IPS DF 6.9 (cell line): ENCODE results near the gene PLPP3.

Source experiments
- DNase-seq: peaks from one replicate; pipeline ENCODE4 v3.0.0-alpha.2; 2013; ENCODE audit warnings: low read depth, low spot score
- H3K27ac ChIP-seq: one replicate; pipeline ENCODE4 v1.5.1; 2013; ENCODE audit warnings: low read length, control low read depth
- H3K27me3 ChIP-seq: 2 replicates; pipeline ENCODE4 v1.6.1; 2013; ENCODE audit warnings: mild to moderate bottlenecking, low read length; ENCODE audit not compliant: control insufficient read depth, insufficient read depth
- H3K36me3 ChIP-seq: 2 replicates; pipeline ENCODE4 v1.6.1; 2013; ENCODE audit warnings: low read length; ENCODE audit not compliant: control insufficient read depth, insufficient read depth
- H3K4me1 ChIP-seq: 2 replicates; pipeline ENCODE4 v1.6.1; 2013; ENCODE audit warnings: low read length; ENCODE audit not compliant: control insufficient read depth, insufficient read depth
- H3K4me3 ChIP-seq: 2 replicates; pipeline ENCODE4 v1.5.1; 2013; ENCODE audit warnings: mild to moderate bottlenecking, low read length
- H3K9me3 ChIP-seq: 2 replicates; pipeline ENCODE4 v1.6.1; 2013; ENCODE audit warnings: low read length, inconsistent platforms; ENCODE audit not compliant: control insufficient read depth, insufficient read depth
- WGBS: extraction: QIAGEN DNeasy Blood & Tissue Kit; methylation state at CpG from one replicate; pipeline ENCODE4 v1.1.7; 2013; ENCODE audit warnings: mixed read lengths, missing lambda C conversion rate; ENCODE audit not compliant: insufficient read length, insufficient coverage; 5-methylcytosine and 5-hydroxymethylcytosine counted together

Gene PLPP3

DNA sequence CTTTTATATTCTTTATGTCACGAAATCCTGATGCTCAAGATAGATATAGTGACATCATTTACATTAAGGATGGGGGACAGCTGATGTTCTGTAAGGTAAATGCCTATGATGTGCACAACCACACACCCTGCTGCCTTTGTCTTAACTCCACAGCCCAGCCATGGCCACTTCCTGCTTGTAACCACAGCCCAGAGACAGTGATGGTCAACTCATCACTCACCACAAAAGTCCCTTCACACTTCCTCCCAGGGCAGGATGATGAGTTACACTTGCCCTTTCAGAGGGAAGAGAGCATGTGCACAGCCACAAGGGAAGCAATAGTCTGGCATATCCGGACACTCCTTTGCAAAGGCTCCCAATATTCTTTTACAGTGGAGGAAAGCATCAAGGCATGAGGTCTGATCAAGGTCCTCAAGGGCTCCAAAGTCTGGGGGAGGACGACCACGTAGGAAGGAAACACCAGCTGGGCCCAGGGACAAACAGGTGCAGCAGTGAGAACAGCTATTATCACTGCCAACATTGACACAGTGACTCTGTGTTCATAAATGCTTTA is 53.8 kb downstream of the PLPP3 start:
- Histone ChIP-seq H3K4me1 (peaks cover 7% of the 10 kb centered on the region; the same call in 1 of the 2 replicates), H3K27ac (no peak overlapping the region), H3K9me3 (no peaks in the 10 kb centered on the region), H3K27me3 (no peaks in the 10 kb centered on the region), H3K4me3 (no peak overlapping the region), H3K36me3 (peaks cover 12% of the 10 kb centered on the region; the same call in 1 of the 2 replicates)
- no peak for DNase-seq
- WGBS = no CpG with 5 or more reads among the region's 4 CpGs

DNA sequence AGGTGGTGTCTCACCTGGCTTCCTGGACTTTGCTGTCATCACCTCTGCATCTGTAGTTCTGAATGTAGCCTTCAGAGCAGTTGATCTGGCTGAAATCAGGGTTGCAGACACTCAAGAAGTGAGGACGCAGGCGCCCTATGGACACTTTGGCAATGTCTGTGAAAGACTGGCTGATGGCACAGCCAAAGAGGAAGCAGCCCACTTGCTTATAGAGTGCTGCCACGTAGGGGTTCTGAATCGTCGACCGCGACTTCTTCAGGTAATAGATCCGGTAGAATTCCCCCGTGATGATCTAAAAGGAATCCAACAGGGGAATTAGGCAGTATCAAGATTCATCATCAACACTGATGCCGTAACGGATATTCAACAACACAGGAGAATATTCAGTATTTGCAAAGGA is 55.1 kb downstream of the PLPP3 start:
- Histone ChIP-seq H3K4me3 (no peak overlapping the region), H3K27ac (no peak overlapping the region), H3K4me1 (peaks cover 7% of the 10 kb centered on the region; the same call in 1 of the 2 replicates), H3K27me3 (no peaks in the 10 kb centered on the region), H3K9me3 (no peaks in the 10 kb centered on the region), H3K36me3 (peaks cover 14% of the 10 kb centered on the region; the same call in 1 of the 2 replicates)
- DNase-seq = no peak
- no CpG with 5 or more reads among the region's 11 CpGs for WGBS

DNA sequence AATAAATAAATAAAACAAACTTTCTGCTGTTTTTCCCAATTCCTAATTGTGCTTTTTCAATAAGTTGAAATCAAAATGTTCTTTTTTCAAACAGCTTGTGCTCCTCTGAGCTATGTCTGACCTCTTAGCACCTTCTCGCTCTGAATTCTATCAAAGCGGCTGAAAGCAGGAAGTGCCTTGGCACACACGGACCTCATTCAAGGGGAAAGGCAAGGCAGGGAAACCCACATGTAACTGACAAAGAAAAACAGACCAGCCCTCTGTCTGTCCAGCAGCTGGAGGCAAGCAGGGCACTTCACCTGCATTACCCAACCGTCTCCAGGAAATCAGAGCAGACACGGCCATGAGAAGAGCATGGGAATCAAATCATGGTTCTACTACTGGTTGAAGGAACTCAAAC is 56.7 kb downstream of the PLPP3 start:
- Histone ChIP-seq H3K27me3 (no peaks in the 10 kb centered on the region), H3K36me3 (peaks cover 15% of the 10 kb centered on the region; the same call in 1 of the 2 replicates), H3K27ac (no peak overlapping the region), H3K9me3 (no peaks in the 10 kb centered on the region), H3K4me3 (no peak overlapping the region), H3K4me1 (peaks cover 4% of the 10 kb centered on the region; the same call in 1 of the 2 replicates)
- DNase-seq = no peak
- no CpG with 5 or more reads among the region's 5 CpGs for WGBS

DNA sequence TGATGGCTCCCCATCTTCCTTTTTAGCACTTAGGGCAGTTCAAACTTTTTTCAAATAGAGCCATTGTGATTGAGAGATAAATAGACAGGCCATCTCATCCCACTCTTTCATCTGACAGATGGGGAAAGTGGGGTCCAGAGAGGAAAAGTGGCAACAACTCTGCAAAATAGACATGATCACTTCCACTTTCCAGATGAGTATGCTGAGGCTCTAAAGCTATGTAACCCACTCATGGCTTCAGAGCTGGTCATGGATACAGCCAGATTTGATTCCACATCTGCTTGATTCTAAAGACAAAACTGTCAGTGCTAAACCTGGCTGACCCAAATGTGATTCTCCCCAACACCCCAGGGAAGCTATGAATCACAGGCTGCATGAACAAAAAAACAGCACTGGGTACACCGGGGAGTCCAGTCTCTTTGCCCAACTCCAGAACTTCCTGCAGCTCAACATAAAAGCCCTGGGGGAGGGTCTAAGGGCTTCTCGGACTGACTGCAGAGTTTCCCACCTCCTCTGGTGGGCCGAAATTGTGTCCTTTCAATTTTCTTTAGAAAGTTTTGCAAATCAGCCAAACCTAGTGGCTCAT is 59.3 kb downstream of the PLPP3 start:
- WGBS = no CpG with 5 or more reads among the region's 3 CpGs
- H3K27me3 ChIP-seq = no peaks in the 10 kb centered on the region

DNA sequence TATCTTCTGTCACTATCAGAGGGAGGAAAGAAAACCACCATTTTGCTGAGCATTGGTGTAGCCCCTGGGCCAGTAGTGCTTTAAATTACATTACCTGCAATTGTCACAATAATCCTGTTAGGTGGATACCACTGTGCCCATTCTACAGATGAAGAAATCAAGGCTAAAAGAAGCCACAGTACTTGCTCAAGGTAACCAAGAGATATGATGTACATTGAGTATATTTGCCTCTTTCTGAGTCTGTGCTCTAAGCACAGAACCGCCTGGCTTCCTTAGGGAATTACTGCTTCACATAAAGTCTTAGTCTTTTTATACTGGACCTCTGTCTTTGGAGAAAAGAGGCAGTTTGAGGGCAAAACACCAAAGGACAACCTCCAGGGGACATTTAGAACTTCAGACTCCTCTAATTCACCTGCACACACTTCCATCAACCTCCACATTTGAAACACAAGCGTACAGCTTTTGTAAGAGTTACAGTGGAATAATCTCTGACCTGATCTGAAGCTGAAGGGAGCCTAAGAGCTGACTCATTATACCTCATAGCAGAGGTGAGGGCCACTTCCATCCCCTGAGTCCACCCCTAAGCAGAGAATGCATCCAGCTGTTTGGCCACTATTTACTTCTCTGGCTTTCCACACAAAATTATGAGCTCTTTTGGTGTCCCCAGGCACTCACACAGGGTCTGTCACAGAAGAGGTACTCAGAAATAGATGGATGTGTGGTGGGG is 61.8 kb downstream of the PLPP3 start:
- Histone ChIP-seq H3K4me1 (peaks cover 3% of the 10 kb centered on the region), H3K36me3 (peaks cover 2% of the 10 kb centered on the region; the same call in 1 of the 2 replicates), H3K27me3 (no peaks in the 10 kb centered on the region), H3K9me3 (no peaks in the 10 kb centered on the region), H3K4me3 (no peak overlapping the region), H3K27ac (no peak overlapping the region)
- WGBS = no CpG with 5 or more reads among the region's 2 CpGs
- DNase-seq = no peak

More for the DNA sequence above, 59.3 kb downstream of the PLPP3 start:
- H3K36me3 ChIP-seq = peaks cover 15% of the 10 kb centered on the region; the same call in 1 of the 2 replicates
- no peak overlapping the region for H3K27ac ChIP-seq
- peaks cover 3% of the 10 kb centered on the region for H3K4me1 ChIP-seq
- H3K4me3 ChIP-seq = no peak overlapping the region
- no peak for DNase-seq
- no peaks in the 10 kb centered on the region for H3K9me3 ChIP-seq

DNA sequence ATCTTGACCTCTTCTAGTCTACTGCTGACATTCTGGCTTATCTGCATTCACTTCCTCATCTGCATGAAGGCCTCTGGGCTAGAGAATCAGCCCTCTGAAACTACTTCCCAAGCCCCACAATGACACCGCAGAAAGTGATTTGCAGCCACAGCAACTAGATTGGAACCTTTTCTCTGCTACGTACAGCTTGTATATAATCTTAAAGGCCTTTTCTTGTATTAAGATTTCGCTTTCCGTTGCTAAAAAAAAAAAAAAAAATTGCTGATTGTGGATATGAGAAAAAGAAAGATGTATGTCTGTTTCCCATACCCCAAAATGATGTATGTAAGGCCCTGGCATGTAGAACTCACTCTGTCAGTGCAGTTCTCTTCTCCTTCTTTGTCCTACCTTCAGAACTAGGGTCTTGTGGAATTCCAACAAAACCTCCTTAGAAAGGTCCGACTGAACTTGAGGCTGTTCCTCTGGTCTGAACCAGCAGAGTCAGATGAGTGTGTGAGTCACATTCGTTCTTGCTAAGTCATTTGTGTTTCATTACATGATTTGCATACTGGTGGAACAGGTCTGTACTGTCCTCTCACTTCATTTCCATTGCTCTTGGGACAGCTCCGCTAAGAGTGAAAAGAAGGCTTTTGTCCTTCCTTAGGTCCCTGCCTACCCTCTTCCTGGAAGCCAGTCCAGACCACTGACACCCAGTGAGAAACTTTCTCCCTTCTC is 62.7 kb downstream of the PLPP3 start:
- no peaks in the 10 kb centered on the region for H3K27me3 ChIP-seq
- H3K4me3 ChIP-seq = no peak overlapping the region
- peak; percentile 39 for DNase-seq
- H3K36me3 ChIP-seq = peaks cover 7% of the 10 kb centered on the region; the same call in 1 of the 2 replicates
- no CpG with 5 or more reads among the region's 7 CpGs for WGBS
- peaks cover 3% of the 10 kb centered on the region for H3K4me1 ChIP-seq
- no peak overlapping the region for H3K27ac ChIP-seq
- no peaks in the 10 kb centered on the region for H3K9me3 ChIP-seq

DNA sequence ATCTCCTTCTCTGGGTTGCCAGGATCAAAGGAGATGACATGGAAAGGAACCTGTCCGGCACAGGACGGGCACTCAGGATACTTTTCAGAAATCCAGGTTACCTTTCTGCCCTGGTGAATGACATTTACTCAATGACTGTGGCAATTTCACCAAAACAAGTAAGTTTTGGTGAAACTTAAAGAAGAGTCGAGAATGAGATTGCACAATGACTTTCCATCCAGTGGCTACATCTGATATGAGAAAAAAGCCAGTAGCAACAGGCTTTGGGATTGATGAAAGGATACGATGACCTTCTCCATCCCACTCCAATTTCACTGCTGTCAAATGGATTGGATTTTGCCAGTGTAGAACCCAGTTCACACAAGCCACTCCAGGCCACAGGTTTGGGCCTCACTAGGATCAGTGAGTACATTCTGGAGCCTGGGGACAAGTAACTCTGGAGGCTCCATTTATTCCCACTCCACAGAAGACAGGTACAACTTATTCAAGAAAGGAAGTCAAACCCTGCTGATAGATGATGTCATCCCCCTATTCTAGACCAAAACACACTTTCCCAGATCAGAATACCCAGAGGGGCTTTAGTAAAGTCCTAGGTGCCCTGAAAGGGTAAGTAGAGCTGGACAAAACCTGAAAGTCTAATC is 63.3 kb downstream of the PLPP3 start:
- H3K36me3 ChIP-seq = peaks cover 11% of the 10 kb centered on the region; the same call in 1 of the 2 replicates

DNA sequence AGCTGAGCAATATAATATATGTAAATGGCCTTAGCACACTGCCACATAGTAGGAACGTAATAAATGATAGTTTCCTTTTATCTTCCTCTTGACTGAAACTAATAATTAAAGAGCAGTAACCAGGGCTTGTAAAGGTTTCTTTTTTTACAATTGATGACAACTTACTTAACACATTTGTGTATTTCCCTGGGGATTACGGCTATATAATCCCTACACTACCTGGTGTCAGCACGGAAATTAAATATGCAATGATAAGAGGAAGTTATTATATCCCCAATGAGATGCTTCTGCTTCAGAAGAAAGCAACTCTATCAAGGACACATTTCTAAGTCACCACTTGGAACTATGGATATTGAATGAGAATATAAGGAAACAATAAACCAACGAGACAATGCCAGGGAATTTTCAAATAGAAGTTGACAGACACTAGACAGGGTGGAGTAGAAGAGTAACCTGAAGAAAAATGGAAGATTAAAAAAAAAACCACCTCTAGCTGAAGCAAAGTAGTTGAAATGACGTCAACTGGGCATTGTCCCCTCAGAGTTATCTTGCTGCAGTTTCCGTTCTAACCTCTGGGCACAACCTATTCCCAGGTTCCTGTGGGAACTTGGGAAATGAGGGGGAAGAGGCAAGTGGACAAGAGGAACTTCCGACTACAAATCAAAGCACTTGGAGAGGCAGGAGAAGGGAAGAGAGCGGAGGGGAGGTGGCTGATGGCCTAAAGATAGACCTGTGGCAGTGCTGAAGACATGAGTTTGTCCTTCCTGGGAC is 66.5 kb downstream of the PLPP3 start:
- Histone ChIP-seq H3K9me3 (no peaks in the 10 kb centered on the region), H3K4me3 (no peak overlapping the region), H3K36me3 (peaks cover 15% of the 10 kb centered on the region; the same call in 1 of the 2 replicates), H3K27me3 (no peaks in the 10 kb centered on the region), H3K4me1 (peaks cover 3% of the 10 kb centered on the region; the same call in 1 of the 2 replicates), H3K27ac (no peak overlapping the region)
- no peak for DNase-seq
- WGBS = no CpG with 5 or more reads among the region's 8 CpGs

More for the DNA sequence above, 63.3 kb downstream of the PLPP3 start:
- DNase-seq = no peak
- Histone ChIP-seq H3K27ac (no peak overlapping the region), H3K4me3 (no peak overlapping the region), H3K27me3 (no peaks in the 10 kb centered on the region), H3K4me1 (peaks cover 3% of the 10 kb centered on the region), H3K9me3 (no peaks in the 10 kb centered on the region)
- WGBS = no CpG with 5 or more reads among the region's 4 CpGs

DNA sequence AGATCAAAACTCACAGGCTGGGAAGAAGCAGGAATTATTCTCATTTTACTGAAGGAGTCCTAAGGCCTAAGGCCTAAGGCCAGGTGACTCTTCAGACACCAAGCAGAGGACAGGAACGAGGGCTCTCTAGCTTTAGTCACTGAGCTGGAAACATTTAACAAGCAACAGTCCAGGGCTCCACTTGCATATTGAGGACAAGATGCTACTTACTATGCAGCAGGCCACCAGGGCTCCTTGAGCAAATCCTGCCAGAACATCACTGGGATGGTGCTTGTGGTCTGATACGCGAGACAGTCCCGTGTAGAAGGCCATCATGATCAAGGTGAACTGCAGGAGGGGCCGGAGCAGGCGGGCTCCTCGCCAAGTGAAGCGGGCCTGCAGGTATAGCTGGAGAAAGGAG is 67.6 kb downstream of the PLPP3 start:
- WGBS = no CpG with 5 or more reads among the region's 8 CpGs
- H3K4me1 ChIP-seq = peaks cover 3% of the 10 kb centered on the region; the same call in 1 of the 2 replicates
- no peaks in the 10 kb centered on the region for H3K9me3 ChIP-seq
- peaks cover 19% of the 10 kb centered on the region; the same call in 1 of the 2 replicates for H3K36me3 ChIP-seq
- H3K27ac ChIP-seq = no peak overlapping the region
- no peak overlapping the region for H3K4me3 ChIP-seq
- no peaks in the 10 kb centered on the region for H3K27me3 ChIP-seq
- DNase-seq = no peak
